Pulmonary artery endothelial cell (primary cell): ENCODE measurements around the gene CCNDBP1. TPM values are rescaled to one million over a fixed set of nuclear protein-coding genes. Genes with fewer than 3 reads are reported as not detected.
"Not testable (repeated sequence)": the region's sequence is repeated elsewhere in the genome, so short reads cannot be mapped to it uniquely, and the experiment has no call there.

Experiments
- DNase-seq: peaks from one replicate; pipeline ENCODE4 v3.0.0-alpha.2; 2011; ENCODE audit warnings: low read depth, low spot score
- total RNA-seq: library from RNA; depleted of rRNA; stranded (reverse); fragments of >200 nt; gene quantifications from 2 replicates; pipeline ENCODE4 v1.2.3, GENCODE V29; 2014

CCNDBP1 gene
- total RNA-seq, 1 donor from 2014 or later: 74.8 TPM

- peak; percentile 51 for DNase-seq
Observed at GRCh38 chr15:43190178-43190577, 5.0 kb downstream of the CCNDBP1 start.

- no peak for DNase-seq
Observed at GRCh38 chr15:43193710-43194109, 8.5 kb downstream of the CCNDBP1 start.

GRCh38 chr15:43194795-43195194 is 9.6 kb downstream of the CCNDBP1 start:
- no peak for DNase-seq

GRCh38 chr15:43196760-43197548 is 11.8 kb downstream of the CCNDBP1 start:
- DNase-seq: no peak

DNA sequence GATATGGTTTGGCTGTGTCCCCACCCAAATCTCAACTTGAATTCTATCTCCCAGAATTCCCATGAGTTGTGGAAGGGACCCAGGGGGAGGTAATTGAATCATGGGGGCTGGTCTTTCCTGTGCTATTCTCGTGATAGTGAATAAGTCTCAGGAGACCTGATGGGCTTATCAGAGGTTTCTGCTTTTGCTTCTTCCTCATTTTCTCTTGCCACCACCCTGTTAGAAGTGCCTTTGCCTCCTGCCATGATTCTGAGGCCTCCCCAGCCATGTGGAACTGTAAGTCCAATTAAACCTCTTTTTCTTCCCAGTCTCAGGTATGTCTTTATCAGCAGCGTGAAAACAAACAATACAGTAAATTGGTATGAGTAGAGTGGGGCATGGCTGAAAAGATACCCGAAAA is 12.6 kb downstream of the CCNDBP1 start:
- DNase-seq: not testable (repeated sequence)

- not testable (repeated sequence) for DNase-seq
Observed at GRCh38 chr15:43198556-43198955, 13.4 kb downstream of the CCNDBP1 start.

DNA sequence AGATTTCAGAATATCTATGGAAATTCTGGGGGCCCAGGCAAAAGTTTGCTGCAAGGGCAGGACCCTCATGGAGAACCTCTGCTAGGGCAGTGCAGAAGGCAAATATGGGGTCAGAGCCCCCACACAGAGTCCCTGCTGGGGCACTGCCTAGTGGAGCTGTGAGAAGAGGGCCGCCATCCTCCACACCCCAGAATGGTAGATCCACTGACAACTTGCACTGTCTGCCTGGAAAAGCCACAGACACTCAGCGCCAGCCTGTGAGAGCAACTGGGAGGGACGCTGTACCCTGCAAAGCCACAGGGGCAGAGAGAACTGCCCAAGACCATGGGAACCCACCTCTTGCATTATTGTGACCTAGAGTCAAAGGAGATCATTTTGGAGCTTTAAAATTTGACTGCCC is 13.8 kb downstream of the CCNDBP1 start:
- no peak for DNase-seq

DNA sequence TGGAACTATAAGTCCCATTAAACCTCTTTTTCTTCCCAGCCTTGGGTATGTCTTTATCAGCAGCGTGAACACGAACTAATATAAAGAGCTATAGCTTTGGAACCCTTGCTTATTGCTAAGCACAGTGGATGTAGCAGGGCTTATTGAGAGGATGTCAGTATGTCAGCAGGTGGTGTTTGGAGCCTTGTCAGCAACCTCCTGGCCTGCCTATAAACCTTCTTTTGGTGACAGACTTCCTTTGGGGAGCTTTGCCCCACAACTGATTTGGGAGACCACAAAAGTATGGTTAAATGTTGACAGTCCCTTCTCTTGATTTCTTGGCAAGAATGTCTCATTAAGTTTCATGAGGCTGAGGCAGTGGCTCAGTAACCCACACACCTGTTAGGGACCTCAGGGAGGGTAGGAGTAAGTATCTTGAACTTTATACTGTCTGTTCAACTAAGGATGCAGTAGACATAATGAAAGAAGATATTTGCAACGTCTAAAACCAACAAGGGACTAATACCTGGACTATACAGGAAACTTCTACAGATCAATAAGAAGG is 14.8 kb downstream of the CCNDBP1 start:
- no peak for DNase-seq

DNA sequence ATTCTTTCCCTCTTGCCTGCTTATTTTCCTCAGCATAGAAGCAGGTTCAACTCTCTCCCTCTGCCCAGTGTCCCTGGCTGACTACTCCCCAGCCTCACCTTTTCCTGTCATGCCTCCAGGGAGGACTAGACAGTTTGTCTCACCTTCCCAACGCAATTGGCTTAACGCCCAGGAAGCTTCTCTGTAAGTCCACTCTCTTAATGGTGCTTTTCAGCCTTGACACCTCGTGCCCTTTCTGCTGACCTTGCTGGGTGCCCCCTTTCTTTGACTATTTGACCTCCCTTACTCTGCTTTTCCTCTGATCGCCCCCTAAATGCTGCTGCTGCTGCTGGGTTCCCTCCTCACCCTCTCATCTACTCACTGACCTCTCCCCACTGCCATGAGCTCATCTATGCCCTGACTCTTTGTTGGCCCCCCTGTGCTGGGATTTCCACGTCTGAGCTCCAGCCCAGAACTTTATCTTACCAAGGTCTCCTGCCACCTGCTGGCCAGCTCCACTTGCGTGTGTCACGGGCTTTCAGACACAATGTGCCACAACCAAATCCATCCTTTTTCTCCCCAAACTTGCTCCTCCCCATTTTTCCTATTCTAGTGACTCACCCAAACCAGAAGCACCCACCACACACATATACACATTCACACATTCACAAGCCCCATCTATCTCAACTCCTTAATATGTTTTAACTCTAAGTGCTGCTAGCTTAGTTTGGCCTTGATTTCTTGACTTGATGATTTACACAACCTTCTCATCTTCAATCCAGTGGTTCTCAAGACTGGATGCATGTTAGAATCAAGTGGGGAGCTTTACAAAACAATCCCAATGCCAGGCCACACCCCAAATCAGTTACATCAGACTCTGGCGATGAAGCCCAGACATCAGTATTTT is 19.1 kb downstream of the CCNDBP1 start:
- DNase-seq: peak; percentile 44

GRCh38 chr15:43206054-43206453 is 20.9 kb downstream of the CCNDBP1 start:
- DNase-seq: no peak

DNA sequence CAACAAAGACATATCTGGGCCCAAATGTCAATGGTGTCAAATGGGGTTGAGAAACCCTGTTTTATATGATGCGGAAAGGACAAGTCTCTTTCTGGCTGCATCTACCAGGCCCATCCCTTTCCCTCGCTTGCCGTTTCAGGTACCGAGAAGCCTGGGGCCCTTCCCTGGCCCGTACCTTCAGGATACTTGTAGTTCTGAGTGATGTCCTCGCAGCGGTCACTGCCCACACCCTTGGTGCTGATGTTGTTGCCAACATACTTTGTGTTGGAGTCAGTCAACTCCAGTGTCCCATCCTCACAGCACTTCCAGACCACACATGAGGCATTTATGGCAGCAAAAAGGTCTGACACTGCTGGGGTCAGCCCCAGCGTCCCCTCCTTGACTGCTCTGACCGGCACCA is 21.8 kb downstream of the CCNDBP1 start:
- DNase-seq: no peak

- no peak for DNase-seq
Observed at GRCh38 chr15:43208052-43209002, 23.1 kb downstream of the CCNDBP1 start.

DNA sequence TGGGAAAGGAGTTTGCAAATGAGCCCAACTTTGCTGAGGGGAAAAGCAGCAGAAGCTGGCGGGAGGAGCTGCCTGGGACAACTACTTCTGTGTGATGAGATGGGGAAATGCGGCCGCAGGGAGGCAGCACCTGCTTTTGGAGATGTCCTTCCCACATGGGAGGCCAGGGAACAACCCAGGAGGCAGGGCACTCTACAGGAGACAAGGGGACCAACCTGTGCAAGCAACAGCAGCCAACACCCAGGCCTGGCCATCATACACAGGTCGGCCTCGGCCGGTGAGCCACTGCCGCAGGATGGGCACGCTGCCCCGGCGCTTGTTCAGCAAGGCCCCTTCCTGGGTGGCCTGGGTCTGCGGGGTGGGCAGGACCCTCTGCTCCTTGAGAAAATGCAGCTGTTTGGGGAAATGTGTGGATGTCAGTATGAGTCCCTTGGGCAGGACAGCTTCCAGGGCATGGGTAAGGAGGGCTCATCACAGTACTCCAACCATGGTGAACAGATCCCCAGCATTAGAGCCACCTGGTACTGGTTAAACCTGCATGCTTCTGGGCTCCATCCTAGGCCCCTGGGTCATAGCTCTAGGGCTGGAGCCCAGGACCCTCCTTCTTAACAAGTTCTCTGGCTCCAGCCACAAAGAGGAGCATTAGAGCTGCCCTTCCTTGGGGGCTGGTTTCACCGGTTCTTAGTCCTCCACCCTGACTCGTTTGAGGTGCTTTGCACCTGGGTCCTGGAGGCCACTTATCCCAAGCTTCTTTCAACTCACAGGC is 24.0 kb downstream of the CCNDBP1 start:
- DNase-seq: no peak

DNA sequence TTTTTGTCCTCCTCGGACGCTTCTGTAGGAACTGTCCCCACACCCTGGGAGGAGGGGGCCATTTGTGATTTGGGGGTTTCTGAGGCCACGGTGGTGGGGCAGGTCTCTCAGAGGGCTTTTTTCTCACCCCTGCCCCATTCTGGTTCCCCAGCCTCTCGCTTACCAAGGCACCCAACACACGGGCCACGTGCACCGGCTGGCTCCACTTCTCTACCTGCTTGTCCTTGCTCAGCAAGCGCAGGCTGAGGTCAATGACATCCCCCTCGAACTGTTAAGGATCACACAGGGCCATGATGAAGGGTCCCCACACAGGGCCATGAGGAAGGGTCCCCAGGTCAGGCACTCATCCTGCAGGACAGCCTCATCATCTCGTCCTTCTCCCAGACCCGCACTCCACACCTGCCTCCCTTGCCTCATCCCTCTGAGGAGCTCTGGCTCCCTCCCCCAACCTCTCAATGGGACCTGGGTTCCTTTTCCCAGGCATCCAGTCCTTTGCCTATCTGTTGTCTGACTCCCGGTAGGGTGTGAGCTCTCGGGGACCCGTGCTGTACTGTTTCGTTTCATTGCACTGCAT is 25.1 kb downstream of the CCNDBP1 start:
- DNase-seq: no peak

- no peak for DNase-seq
Observed at GRCh38 chr15:43210807-43211206, 25.6 kb downstream of the CCNDBP1 start.

DNA sequence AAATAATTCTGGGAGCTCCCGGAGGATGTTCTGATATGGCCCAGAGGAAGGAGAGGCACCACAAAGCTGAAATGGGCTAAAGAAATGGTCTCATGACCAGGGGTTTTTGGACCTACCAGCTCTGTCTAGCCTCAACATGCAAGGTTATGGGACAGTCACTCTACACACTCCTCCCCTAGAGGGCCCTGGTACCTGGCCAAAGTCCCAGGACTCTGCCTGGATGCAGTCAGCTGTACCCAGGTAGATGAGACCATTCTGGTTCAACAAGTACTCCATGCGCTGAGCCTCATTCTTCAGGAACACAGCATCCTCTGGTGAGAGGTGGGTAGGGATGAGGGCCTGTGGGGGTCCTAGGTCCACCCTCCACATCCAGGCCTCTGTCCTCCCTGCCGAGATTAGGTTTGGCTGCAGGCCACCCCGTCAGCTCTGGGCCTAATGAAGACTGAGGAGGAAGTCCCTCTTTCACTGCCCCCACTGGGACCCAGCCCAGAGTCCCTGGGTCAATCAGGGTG is 26.1 kb downstream of the CCNDBP1 start:
- DNase-seq: no peak

DNA sequence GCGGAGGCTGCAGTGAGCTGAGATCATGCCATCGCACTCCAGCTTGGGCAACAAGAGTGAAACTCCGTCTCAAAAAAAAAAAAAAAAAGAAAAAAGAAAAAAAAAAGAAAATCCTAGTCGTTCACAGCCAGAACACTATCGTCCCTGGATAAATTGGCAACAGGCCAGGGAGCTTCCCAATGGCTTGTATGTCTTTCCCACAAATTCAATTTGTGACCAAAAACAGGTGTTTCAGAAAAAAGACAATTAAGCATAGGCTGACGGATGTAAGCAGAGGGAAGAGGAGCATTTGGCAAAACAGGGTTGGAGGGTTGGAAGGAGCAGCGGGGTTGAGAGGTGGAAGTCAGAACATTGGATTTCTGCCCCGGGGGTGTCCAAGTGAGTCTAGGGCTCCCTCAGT is 27.1 kb downstream of the CCNDBP1 start:
- no peak for DNase-seq

DNA sequence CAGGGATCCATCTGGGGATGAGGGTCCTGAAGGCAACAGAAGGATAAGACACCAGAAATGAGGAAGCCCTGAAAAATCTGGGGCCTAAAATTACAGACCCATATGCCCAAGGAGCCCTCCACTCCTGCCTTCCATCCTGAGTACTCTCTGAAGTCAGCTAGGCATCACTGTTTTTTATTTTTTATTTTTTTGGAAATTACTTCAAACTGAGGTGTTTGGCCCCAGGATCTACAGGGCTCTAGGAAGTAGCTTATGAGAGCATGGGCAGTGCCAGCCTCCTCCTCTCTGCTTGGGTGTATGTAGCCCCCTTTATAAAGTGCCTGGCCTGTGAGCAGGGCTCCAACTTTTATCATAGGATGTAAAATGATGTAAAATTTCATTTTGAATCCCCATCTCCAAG is 27.7 kb downstream of the CCNDBP1 start:
- no peak for DNase-seq

DNA sequence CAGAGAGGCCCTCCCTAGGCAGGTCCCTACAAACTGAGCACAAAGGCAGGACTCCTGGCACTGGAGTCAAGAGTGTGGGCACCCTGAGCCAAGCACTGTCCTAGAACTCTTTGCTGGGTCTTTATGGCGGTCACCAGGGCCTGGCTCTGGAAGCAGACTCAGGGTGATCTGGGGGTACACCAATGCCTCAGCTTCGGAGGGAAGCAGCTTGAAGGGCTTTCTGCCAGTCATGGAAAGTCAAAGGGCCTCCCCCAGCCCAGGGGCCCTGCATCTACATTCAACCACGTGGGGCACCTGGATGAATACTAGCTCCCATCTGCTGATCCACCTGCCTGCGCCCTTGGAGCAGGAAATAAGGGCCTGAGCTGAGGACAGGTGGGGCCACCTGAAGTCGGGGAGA is 28.3 kb downstream of the CCNDBP1 start:
- DNase-seq: no peak

DNA sequence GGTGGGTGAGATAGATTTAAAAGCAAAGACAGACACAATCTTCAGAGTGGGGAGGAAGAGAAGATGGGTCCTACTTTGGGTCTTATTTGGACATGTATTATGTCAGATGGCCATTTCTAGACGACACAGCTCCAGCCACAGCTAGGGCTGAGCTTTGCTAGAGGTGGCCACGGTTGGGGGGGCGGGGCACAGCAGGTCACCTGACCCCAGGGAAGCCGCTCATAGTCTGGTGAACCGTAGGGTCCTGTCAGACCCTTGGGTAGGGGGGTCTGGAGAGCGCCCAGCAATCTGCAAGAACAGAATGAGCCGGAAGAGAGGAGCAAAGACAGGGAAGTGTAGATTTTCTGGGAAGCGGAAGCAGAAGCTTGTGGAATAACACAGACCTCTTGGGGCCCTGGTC is 29.0 kb downstream of the CCNDBP1 start:
- DNase-seq: no peak
